NCI-H1105 (cell line): ENCODE results near the gene GOLGA8H.
"Not testable (repeated sequence)": the region's sequence is repeated elsewhere in the genome, so short reads cannot be mapped to it uniquely, and the experiment has no call there.

ENCODE experiments used
- DNase-seq: peaks from one replicate; lab custom pipeline; 2025; lab: John Stamatoyannopoulos, UW

GOLGA8H gene

GRCh38 chr15:30603796-30604195 lies at the start of gene GOLGA8H:
Gene GOLGA8H (plus strand): TSS chr15:30604028. CDS start chr15:30604126, 98 bp downstream.
- not testable (repeated sequence) for DNase-seq

GRCh38 chr15:30566949-30567348 lies 36.9 kb upstream of the GOLGA8H start:
- not testable (repeated sequence) for DNase-seq

- not testable (repeated sequence) for DNase-seq
These were observed 30.8 kb upstream of the GOLGA8H start for GRCh38 chr15:30573012-30573491.

GRCh38 chr15:30579394-30579970 lies 24.3 kb upstream of the GOLGA8H start:
- not testable (repeated sequence) for DNase-seq

GRCh38 chr15:30580716-30581115 lies 23.1 kb upstream of the GOLGA8H start:
- not testable (repeated sequence) for DNase-seq

- not testable (repeated sequence) for DNase-seq
These were observed 4.9 kb upstream of the GOLGA8H start for GRCh38 chr15:30598953-30599352.

- not testable (repeated sequence) for DNase-seq
These were observed 8.4 kb downstream of the GOLGA8H start for GRCh38 chr15:30612271-30612670.

- DNase-seq = not testable (repeated sequence)
These were observed 17.5 kb downstream of the GOLGA8H start for GRCh38 chr15:30621342-30621741.

- DNase-seq = not testable (repeated sequence)
These were observed 21.8 kb downstream of the GOLGA8H start, which contains the start of gene ARHGAP11B for GRCh38 chr15:30625436-30626193. Gene ARHGAP11B (plus strand): TSS chr15:30626128.

GRCh38 chr15:30626194-30626565 lies 22.4 kb downstream of the GOLGA8H start:
- not testable (repeated sequence) for DNase-seq

GRCh38 chr15:30626632-30627031 lies 22.8 kb downstream of the GOLGA8H start:
- DNase-seq = not testable (repeated sequence)

- DNase-seq = no peak
These were observed 46.4 kb downstream of the GOLGA8H start for GRCh38 chr15:30650012-30650929.

- not testable (repeated sequence) for DNase-seq
These were observed 57.3 kb downstream of the GOLGA8H start for GRCh38 chr15:30661154-30661553.
